GM12878 (cell line): ENCODE data around the gene DNAH3. TPM values are rescaled to one million over a fixed set of nuclear protein-coding genes. Genes with fewer than 3 reads are reported as not detected.

Experiments used
- ATAC-seq: fragments of 200-7000 bp; cut with Tn5 transposase; 3 replicates; pipeline ENCODE4 v1.9.1; 2020; ENCODE audit warnings: mild to moderate bottlenecking, moderate library complexity
- BruUV-seq: library from RNA; stranded (reverse); fragments of 400-500 nt; replicated peaks from 2 replicates; lab custom pipeline; 2021; lab: Mats Ljungman, UMichigan
- CTCF ChIA-PET: fragments of 300-600 bp; sonication (Branson Sonifier 250); formaldehyde crosslinking; extraction: SDS; loops from one replicate; lab custom pipeline; 2021; ENCODE audit warnings: inconsistent platforms; lab: Yijun Ruan, JAX
- POLR2A ChIA-PET: fragments of 350-600 bp; formaldehyde crosslinking; extraction: SDS; loops from one replicate; lab custom pipeline; 2021; ENCODE audit warnings: inconsistent platforms; lab: Charles Lee
- RAD21 ChIA-PET: fragments of 300-600 bp; sonication (Branson Sonifier 250); formaldehyde crosslinking; loops from one replicate; lab custom pipeline; 2023; ENCODE audit warnings: antibody characterized with exemption; ENCODE audit not compliant: unreplicated experiment; lab: Charles Lee
- SMC1A ChIA-PET: fragments of 300-600 bp; sonication (Branson Sonifier 250); formaldehyde crosslinking; loops from one replicate; lab custom pipeline; 2023; ENCODE audit not compliant: unreplicated experiment, uncharacterized antibody; lab: Charles Lee
- DNase-seq: peaks from one replicate; pipeline ENCODE4 v3.0.0-alpha.2; 2011; ENCODE audit warnings: low read depth, low spot score
- FAIRE-seq: peaks from 3 replicates; lab custom pipeline; 2011; peaks lifted over from hg19 to GRCh38; lab: Jason Lieb, UNC
- H2AFZ ChIP-seq: 2 replicates; pipeline ENCODE4 v1.6.0; 2011; ENCODE audit warnings: low read depth, low read length, control low read depth; ENCODE audit not compliant: control insufficient read depth
- H3K27ac ChIP-seq: 2 replicates; pipeline ENCODE4 v1.5.1; 2011; ENCODE audit warnings: control low read depth; ENCODE audit not compliant: control insufficient read depth, insufficient read depth
- H3K27me3 ChIP-seq, 2 experiments: replicated peaks in 1 of 2; 2 replicates each; pipeline versions ENCODE4 v1.6.0 to v1.6.1; 2011; ENCODE audit warnings: low read length in 1 of 2; ENCODE audit not compliant: control insufficient read depth in 2 of 2, insufficient read depth in 2 of 2
- H3K36me3 ChIP-seq, 2 experiments: 2 replicates each; pipeline ENCODE4 v1.5.1; 2011; ENCODE audit warnings: low read length in 1 of 2; ENCODE audit not compliant: control insufficient read depth in 2 of 2, insufficient read depth in 2 of 2
- H3K4me1 ChIP-seq: 2 replicates; pipeline ENCODE4 v1.6.1; 2011; ENCODE audit warnings: mild to moderate bottlenecking, low read length, moderate library complexity, mixed read lengths; ENCODE audit not compliant: control insufficient read depth, insufficient read depth
- H3K4me2 ChIP-seq: 2 replicates; pipeline ENCODE4 v1.6.0; 2011; ENCODE audit warnings: control low read depth; ENCODE audit not compliant: control insufficient read depth, insufficient read depth
- H3K4me3 ChIP-seq: fragments of 200-600 bp; sonication (generic); 2 replicates; pipeline ENCODE4 v1.5.1; 2016
- H3K79me2 ChIP-seq: 2 replicates; pipeline ENCODE4 v1.6.0; 2011; ENCODE audit warnings: low read length; ENCODE audit not compliant: control insufficient read depth, insufficient read depth
- H3K9ac ChIP-seq: 2 replicates; pipeline ENCODE4 v1.8.0; 2011; ENCODE audit warnings: low read length, control low read depth, mixed read lengths; ENCODE audit not compliant: control insufficient read depth, insufficient read depth
- H3K9me3 ChIP-seq: replicated peaks from 3 replicates; pipeline ENCODE4 v1.5.1; 2011; ENCODE audit warnings: mild to moderate bottlenecking, low read length; ENCODE audit not compliant: control insufficient read depth, insufficient read depth
- H4K20me1 ChIP-seq: 2 replicates; pipeline ENCODE4 v1.6.0; 2011; ENCODE audit not compliant: control insufficient read depth, insufficient read depth
- CBX3 ChIP-seq: fragments of 200-600 bp; sonication (generic); IDR thresholded peaks from 2 replicates; pipeline ENCODE4 v1.6.1; 2016; ENCODE audit warnings: low read depth, borderline replicate concordance
- ETV6 ChIP-seq, 2 experiments: fragments of 450-650 bp in 1 of 2; IDR thresholded peaks in 1 of 2; conservative IDR thresholded peaks in 1 of 2; 2 replicates each; pipeline ENCODE4 v1.6.1; 2014; ENCODE audit warnings: antibody characterized with exemption in 1 of 2, borderline replicate concordance in 1 of 2, low read depth in 1 of 2, mild to moderate bottlenecking in 1 of 2, moderate library complexity in 1 of 2
- FOS ChIP-seq: IDR thresholded peaks from 3 replicates; pipeline ENCODE4 v1.6.1; 2011; ENCODE audit warnings: borderline replicate concordance; ENCODE audit not compliant: insufficient read length; ENCODE audit errors: extremely low read depth
- HDAC2 ChIP-seq: fragments of 200-600 bp; sonication (generic); IDR thresholded peaks from 2 replicates; pipeline ENCODE4 v1.6.1; 2017
- MTA2 ChIP-seq: fragments of 450-650 bp; IDR thresholded peaks from 2 replicates; pipeline ENCODE4 v1.6.1; 2016; ENCODE audit warnings: low read depth, mild to moderate bottlenecking, moderate library complexity
- NFIC ChIP-seq: IDR thresholded peaks from 2 replicates; pipeline ENCODE4 v1.6.1; 2012; ENCODE audit warnings: low read depth, mild to moderate bottlenecking, inconsistent platforms, low read length, moderate library complexity
- NFXL1 ChIP-seq: fragments of 450-650 bp; IDR thresholded peaks from 2 replicates; pipeline ENCODE4 v1.6.1; 2017; ENCODE audit warnings: antibody characterized with exemption, mild to moderate bottlenecking, borderline replicate concordance
- NR2C2 ChIP-seq: IDR thresholded peaks from 2 replicates; pipeline ENCODE4 v1.6.1; 2011; ENCODE audit warnings: borderline replicate concordance, low read depth; ENCODE audit not compliant: control insufficient read depth, insufficient read length
- POLR2A ChIP-seq: IDR thresholded peaks from 2 replicates; pipeline ENCODE4 v1.6.1; 2011; ENCODE audit warnings: low read depth, mild to moderate bottlenecking, low read length
- SIX5 ChIP-seq: IDR thresholded peaks from 2 replicates; pipeline ENCODE4 v1.6.1; 2011; ENCODE audit warnings: mild to moderate bottlenecking, low read depth, low read length, moderate library complexity; ENCODE audit not compliant: severe bottlenecking
- TBL1XR1 ChIP-seq: IDR thresholded peaks from 2 replicates; pipeline ENCODE4 v1.6.1; 2012; ENCODE audit warnings: low read depth, low read length, improper control_type of control experiment
- YBX1 ChIP-seq: fragments of 450-650 bp; IDR thresholded peaks from 2 replicates; pipeline ENCODE4 v1.6.1; 2016; ENCODE audit warnings: antibody characterized with exemption
- ZBED1 ChIP-seq: IDR thresholded peaks from 2 replicates; pipeline ENCODE4 v1.6.1; 2016; ENCODE audit warnings: borderline replicate concordance
- WGBS: methylation state at CpG from one replicate; pipeline ENCODE4 v1.1.6; 2016; ENCODE audit warnings: low lambda C conversion rate; ENCODE audit not compliant: insufficient replicate concordance, insufficient coverage; ENCODE audit errors: missing lambda C conversion rate; 5-methylcytosine and 5-hydroxymethylcytosine counted together
- in situ Hi-C: fragments of 300-500 bp; cut with MboI; formaldehyde crosslinking; loops from 9 replicates; pipeline ENCODE4 v1.14.3; 2018; ENCODE audit warnings: mixed read lengths
- intact Hi-C: fragments of 100-400 bp; cut with micrococcal nuclease; formaldehyde crosslinking; loops from one replicate; pipeline ENCODE4 v1.14.2; 2022; ENCODE audit not compliant: unreplicated experiment
- polyA plus RNA-seq, 11 experiments: library from polyadenylated mRNA; depleted of rRNA in 4 of 11; unstranded in 6 of 11; stranded (reverse) in 5 of 11; fragments of >200 nt; fragmentation: Nextera tagmentation in 4 of 11; fragmentation: Illumina TruSeq in 1 of 11; extraction: Ambion mirVana in 4 of 11; extraction: Trizol in 1 of 11; gene quantifications; 1 replicate in 1 of 11; 2 replicates in 10 of 11; pipeline versions ENCODE4 v1.2.1 to v1.2.3, GENCODE V29; 2011 to 2016; ENCODE audit warnings: inconsistent platforms in 2 of 11, missing spikeins in 2 of 11, low read depth in 1 of 11
- total RNA-seq, 4 experiments: library from RNA; depleted of rRNA in 3 of 4; stranded (reverse); fragments of >200 nt in 3 of 4; fragmentation: Illumina TruSeq in 1 of 4; extraction: Trizol in 1 of 4; gene quantifications; 2 replicates each; pipeline versions ENCODE4 v1.2.1 to v1.2.3, GENCODE V29; 2013 to 2021
- TF ChIP-seq, protein P1 (sequence below): IDR thresholded peaks from 2 replicates; pipeline ENCODE4 v1.6.1; 2011; ENCODE audit warnings: borderline replicate concordance, low read depth, mild to moderate bottlenecking, moderate library complexity, mixed read lengths, low read length; ENCODE audit not compliant: insufficient read depth; ENCODE audit errors: extremely low read length
- TF ChIP-seq, protein P2 (sequence below): fragments of 450-650 bp; IDR thresholded peaks from 2 replicates; pipeline ENCODE4 v1.6.1; 2017; ENCODE audit warnings: borderline replicate concordance
- TF ChIP-seq, protein P3 (sequence below): fragments of 450-650 bp; formaldehyde crosslinking; IDR thresholded peaks from 2 replicates; pipeline ENCODE4 v1.4.0; 2020; ENCODE audit warnings: mild to moderate bottlenecking, moderate library complexity
- TF ChIP-seq, protein P4 (sequence below): IDR thresholded peaks from 2 replicates; pipeline ENCODE4 v1.6.1; 2011; ENCODE audit warnings: low read depth, low read length, improper control_type of control experiment, borderline replicate concordance

DNAH3 gene
- total and polyA plus RNA-seq, 10 of the 15 experiments (the other 5 are each of a cell fraction or from before 2014, with no cell fraction given), result under 0.01 to 0.04 (median 0.04) TPM; not detected in 5

DNA sequence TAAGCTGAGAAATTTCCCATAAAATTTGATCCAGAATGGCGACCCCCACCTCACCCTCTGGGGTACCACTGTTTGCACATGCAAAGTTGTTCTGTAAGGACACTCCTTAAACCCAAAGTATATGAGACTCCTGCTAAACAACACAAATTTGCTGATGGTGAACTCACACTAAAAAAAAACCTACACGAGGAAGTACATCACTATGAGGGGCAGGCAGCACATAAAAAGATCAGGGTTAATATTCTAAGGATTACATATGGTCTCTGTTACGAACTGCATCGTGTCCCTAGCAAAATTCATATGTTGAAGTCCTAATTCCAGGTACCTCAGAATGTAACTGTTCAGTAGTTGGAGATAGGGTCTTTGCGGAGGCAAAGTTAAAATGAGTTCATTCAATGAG is 189.7 kb downstream of the DNAH3 start (continued):
- TF ChIP-seq NFXL1, result no peak
- no peak for TF ChIP-seq MTA2
- no peak for TF ChIP-seq SIX5
- TF ChIP-seq, protein P1, sequence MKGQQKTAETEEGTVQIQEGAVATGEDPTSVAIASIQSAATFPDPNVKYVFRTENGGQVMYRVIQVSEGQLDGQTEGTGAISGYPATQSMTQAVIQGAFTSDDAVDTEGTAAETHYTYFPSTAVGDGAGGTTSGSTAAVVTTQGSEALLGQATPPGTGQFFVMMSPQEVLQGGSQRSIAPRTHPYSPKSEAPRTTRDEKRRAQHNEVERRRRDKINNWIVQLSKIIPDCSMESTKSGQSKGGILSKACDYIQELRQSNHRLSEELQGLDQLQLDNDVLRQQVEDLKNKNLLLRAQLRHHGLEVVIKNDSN, result no peak
- TF ChIP-seq NFIC, result no peak
- TF ChIP-seq, protein P2, sequence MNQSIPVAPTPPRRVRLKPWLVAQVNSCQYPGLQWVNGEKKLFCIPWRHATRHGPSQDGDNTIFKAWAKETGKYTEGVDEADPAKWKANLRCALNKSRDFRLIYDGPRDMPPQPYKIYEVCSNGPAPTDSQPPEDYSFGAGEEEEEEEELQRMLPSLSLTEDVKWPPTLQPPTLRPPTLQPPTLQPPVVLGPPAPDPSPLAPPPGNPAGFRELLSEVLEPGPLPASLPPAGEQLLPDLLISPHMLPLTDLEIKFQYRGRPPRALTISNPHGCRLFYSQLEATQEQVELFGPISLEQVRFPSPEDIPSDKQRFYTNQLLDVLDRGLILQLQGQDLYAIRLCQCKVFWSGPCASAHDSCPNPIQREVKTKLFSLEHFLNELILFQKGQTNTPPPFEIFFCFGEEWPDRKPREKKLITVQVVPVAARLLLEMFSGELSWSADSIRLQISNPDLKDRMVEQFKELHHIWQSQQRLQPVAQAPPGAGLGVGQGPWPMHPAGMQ, result no peak
- no peak for TF ChIP-seq CBX3
- no peak for TF ChIP-seq NR2C2
- no peak for TF ChIP-seq FOS
- TF ChIP-seq HDAC2, result no peak

DNA sequence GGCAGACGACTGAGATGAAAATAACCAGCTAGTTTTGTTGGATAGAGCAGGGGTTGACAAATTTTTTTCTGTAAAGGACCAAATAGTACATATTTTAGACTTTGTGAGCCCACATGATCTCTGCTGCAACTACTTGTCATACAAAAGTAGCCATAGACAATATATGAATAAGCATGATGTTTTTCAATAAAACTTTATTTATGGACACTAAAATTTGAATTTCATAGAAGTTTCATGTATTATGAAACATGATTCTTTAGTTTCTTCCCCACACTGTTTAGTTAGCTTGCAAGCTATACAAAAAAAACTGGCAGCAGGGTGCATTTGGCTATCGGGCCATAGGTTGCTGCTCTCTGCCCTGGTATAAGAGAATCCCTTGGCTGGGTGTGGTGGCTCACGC is 193.5 kb downstream of the DNAH3 start:
- intact Hi-C loops, result no loop called here
- in situ Hi-C loops, result no loop called here
- no peak for ATAC-seq
- Histone ChIP-seq H3K27ac (no peak overlapping the region), H4K20me1 (no peaks in the 10 kb centered on the region), H3K9me3 (no peaks in the 10 kb centered on the region), H3K9ac (no peak overlapping the region), H3K36me3 (no peaks in the 10 kb centered on the region), H3K27me3 (no peaks in the 10 kb centered on the region), H3K4me2 (no peak overlapping the region), H3K79me2 (no peaks in the 10 kb centered on the region), H3K4me3 (no peak overlapping the region), H3K4me1 (no peaks in the 10 kb centered on the region), H2AFZ (no peak overlapping the region)
- no TSS peak for BruUV-seq
- no peak for DNase-seq
- RAD21 ChIA-PET, result no interaction called here
- CTCF ChIA-PET, result interaction anchor here (0.8 kb wide), 1 partner anchor 109 kb away, joined by 3 read pairs; no protein-coding TSS in a partner anchor
- TF ChIP-seq TBL1XR1 (no peak), ETV6 (conservative IDR thresholded peaks at IDR 0.05 in 1 of 2, IDR thresholded peaks at IDR 0.05 in 1 of 2; ENCODE audit: borderline replicate concordance in 1 of 2, low read depth in 1 of 2) (no peak), ZBED1 (no peak), YBX1 (no peak), POLR2A (no peak)
- TF ChIP-seq, protein P3, sequence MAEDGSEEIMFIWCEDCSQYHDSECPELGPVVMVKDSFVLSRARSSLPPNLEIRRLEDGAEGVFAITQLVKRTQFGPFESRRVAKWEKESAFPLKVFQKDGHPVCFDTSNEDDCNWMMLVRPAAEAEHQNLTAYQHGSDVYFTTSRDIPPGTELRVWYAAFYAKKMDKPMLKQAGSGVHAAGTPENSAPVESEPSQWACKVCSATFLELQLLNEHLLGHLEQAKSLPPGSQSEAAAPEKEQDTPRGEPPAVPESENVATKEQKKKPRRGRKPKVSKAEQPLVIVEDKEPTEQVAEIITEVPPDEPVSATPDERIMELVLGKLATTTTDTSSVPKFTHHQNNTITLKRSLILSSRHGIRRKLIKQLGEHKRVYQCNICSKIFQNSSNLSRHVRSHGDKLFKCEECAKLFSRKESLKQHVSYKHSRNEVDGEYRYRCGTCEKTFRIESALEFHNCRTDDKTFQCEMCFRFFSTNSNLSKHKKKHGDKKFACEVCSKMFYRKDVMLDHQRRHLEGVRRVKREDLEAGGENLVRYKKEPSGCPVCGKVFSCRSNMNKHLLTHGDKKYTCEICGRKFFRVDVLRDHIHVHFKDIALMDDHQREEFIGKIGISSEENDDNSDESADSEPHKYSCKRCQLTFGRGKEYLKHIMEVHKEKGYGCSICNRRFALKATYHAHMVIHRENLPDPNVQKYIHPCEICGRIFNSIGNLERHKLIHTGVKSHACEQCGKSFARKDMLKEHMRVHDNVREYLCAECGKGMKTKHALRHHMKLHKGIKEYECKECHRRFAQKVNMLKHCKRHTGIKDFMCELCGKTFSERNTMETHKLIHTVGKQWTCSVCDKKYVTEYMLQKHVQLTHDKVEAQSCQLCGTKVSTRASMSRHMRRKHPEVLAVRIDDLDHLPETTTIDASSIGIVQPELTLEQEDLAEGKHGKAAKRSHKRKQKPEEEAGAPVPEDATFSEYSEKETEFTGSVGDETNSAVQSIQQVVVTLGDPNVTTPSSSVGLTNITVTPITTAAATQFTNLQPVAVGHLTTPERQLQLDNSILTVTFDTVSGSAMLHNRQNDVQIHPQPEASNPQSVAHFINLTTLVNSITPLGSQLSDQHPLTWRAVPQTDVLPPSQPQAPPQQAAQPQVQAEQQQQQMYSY (CRISPR knock-in tag), result no peak
- TF ChIP-seq, protein P4, sequence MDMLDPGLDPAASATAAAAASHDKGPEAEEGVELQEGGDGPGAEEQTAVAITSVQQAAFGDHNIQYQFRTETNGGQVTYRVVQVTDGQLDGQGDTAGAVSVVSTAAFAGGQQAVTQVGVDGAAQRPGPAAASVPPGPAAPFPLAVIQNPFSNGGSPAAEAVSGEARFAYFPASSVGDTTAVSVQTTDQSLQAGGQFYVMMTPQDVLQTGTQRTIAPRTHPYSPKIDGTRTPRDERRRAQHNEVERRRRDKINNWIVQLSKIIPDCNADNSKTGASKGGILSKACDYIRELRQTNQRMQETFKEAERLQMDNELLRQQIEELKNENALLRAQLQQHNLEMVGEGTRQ, result no peak
- SMC1A ChIA-PET, result interaction anchor here (1.0 kb wide), 1 partner anchor 107 kb away, joined by 4 read pairs; no protein-coding TSS in a partner anchor
- no peak for FAIRE-seq
- POLR2A ChIA-PET, result interaction anchor here (0.7 kb wide), 1 partner anchor 67 kb away, joined by 3 read pairs; no protein-coding TSS in a partner anchor
- WGBS, result 43% methylated on average over 3 of the region's 3 CpGs
